Epithelial cell of proximal tubule (primary cell): ENCODE results near the gene CLEC16A. TPM values are rescaled to one million over a fixed set of nuclear protein-coding genes. Genes with fewer than 3 reads are reported as not detected.
"Not testable (repeated sequence)": the region's sequence is repeated elsewhere in the genome, so short reads cannot be mapped to it uniquely, and the experiment has no call there.

Experiments used
- DNase-seq: peaks from one replicate; pipeline ENCODE4 v3.0.0-alpha.2; 2011; ENCODE audit warnings: low read depth
- H3K4me3 ChIP-seq: 2 replicates; pipeline ENCODE4 v1.5.1; 2011; ENCODE audit warnings: low read depth, mild to moderate bottlenecking, low read length
- total RNA-seq: library from RNA; depleted of rRNA; stranded (reverse); fragments of >200 nt; gene quantifications from 2 replicates; pipeline ENCODE4 v1.2.3, GENCODE V29; 2015
- TF ChIP-seq, protein P1 (sequence below): conservative IDR thresholded peaks from 2 replicates; pipeline ENCODE4 v1.5.1; 2012; ENCODE audit warnings: low read depth, mild to moderate bottlenecking, low read length

The CLEC16A gene
- total RNA-seq, 1 donor from 2014 or later, result 15.6 TPM

DNA sequence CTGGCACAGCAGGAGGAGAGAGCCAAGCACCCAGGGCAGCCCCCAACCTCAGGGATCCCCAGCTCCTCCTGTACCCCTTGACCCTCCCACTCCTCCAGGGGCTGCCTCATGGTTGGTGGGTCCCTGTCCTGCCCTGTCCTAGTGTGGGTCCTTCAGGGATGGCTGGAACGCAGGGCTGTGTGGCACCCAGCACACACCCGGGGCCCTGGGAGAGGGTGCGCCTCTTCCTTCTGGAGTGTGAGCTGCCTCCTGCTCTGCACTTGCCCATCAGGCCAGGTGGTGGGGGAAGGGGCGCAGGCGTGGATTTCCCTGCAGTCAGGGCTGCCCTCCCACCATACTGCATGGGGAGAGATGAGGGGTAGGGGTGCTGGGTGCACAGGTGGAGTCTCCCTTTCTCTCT lies 269.0 kb downstream of the CLEC16A start:
- H3K4me3 ChIP-seq, result no peak overlapping the region
- TF ChIP-seq, protein P1, sequence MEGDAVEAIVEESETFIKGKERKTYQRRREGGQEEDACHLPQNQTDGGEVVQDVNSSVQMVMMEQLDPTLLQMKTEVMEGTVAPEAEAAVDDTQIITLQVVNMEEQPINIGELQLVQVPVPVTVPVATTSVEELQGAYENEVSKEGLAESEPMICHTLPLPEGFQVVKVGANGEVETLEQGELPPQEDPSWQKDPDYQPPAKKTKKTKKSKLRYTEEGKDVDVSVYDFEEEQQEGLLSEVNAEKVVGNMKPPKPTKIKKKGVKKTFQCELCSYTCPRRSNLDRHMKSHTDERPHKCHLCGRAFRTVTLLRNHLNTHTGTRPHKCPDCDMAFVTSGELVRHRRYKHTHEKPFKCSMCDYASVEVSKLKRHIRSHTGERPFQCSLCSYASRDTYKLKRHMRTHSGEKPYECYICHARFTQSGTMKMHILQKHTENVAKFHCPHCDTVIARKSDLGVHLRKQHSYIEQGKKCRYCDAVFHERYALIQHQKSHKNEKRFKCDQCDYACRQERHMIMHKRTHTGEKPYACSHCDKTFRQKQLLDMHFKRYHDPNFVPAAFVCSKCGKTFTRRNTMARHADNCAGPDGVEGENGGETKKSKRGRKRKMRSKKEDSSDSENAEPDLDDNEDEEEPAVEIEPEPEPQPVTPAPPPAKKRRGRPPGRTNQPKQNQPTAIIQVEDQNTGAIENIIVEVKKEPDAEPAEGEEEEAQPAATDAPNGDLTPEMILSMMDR, result no peak
- DNase-seq, result no peak

DNA sequence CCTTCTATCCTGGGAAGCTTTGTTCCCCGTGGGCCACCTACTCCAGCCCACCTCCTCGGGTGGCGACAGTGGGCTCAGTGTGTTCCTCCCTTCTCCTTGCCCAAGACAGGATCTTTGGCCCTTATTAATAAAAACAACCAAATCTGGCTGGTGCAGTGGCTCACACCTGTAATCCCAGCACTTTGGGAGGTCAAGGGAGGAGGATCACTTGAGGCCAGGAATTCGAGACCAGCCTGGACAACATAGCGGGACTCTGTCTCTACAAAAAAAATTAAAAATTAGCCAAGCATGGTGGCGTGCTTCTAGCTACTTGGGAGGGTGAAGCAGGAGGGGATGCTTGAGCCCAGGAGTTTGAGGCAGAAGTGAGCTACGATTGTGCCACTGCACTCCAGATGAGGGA lies 269.4 kb downstream of the CLEC16A start:
- TF ChIP-seq, protein P1, result no peak
- H3K4me3 ChIP-seq, result no peak overlapping the region
- no peak for DNase-seq

DNA sequence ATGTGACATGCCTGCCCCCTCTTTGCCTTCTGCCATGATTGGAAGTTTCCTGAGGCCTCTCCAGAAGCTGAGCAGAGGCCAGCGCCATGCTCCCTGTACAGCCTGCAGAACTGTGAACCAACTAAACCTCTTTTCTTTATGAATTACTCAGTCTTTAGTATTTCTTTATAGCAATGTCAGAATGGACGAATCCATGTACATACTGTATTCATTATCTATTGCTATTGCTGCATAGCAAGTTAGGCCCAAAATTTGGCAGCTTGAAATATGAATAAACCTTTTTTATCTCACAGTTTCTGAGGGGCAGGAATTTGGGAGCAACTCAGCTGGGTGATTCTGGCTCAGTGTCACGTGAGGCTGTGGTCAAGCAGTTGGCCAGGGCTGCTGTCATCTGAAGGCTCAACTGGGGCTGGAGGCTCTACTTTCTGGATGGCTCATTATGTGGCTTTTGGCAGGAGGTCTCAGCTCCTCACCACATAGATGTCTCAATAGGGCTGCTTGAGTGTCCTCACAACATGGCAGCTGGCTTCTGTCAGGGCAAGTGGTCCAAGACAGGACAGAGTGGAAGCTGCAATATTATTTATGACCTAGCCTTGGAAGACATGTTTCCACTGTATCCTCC lies 271.7 kb downstream of the CLEC16A start:
- TF ChIP-seq, protein P1, result no peak
- DNase-seq, result no peak
- no peak overlapping the region for H3K4me3 ChIP-seq

DNA sequence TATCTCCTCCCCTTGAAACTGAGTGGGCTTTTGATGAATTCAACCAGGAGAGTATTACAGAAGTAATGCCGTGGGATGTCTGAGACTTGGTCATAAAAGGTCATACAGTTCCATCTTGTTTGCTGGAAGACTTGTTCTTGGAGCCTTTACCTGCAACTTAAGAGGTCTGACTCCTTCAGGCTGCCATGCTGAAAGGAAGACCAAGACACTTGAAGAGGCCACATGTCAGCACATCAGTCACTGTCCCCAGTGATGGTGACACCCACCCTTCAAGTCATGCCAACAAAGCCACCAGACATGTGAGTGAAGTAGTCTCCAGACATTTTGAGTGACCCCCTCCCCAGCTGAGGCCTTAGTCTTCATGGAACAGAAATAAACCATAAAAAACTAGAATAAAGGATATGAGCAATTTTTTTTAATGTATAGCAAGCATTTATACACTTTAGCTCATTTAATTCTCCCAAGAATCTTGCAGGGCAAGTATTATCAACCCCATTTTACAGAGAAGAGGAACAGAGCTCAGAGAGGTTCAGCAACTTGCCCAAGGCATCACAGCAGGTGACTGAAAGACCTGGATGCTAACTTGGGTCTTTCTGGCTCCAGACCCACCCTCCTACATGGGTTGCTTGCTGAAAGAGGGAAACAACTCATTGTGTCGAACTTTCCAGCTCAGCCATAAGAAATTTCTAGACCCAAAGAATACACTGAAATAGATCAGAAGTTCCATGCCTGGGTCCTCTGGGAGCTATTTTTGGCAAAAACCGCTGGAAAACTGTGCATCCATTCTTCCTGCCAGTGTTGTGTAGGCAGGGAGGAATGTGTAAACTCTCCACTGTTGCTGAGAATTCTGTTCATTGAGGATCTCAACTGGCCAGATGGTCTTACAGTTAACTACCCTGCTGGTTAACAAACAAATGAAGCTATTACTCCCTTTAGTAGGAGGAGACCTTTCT lies 273.6 kb downstream of the CLEC16A start:
- TF ChIP-seq, protein P1, result no peak
- DNase-seq, result no peak
- no peak overlapping the region for H3K4me3 ChIP-seq

DNA sequence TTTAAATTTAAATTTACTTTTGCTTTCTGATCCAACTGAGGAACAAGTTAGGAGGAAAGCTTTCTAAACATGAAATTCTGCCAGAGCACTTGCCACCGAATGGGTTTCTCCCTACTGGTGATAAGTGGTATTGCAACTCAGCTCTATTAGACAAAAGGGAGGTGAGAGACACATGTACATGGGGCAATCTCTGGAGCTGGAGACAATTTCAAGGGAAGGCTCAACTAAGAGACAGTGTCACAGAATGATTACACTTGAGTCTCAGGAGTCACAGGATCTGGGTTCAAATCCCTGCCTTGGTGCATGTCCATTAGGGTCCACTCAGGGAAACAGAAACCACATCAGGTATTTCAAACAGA lies 274.2 kb downstream of the CLEC16A start:
- H3K4me3 ChIP-seq, result no peak overlapping the region
- TF ChIP-seq, protein P1, result peak; percentile 64
- no peak for DNase-seq

DNA sequence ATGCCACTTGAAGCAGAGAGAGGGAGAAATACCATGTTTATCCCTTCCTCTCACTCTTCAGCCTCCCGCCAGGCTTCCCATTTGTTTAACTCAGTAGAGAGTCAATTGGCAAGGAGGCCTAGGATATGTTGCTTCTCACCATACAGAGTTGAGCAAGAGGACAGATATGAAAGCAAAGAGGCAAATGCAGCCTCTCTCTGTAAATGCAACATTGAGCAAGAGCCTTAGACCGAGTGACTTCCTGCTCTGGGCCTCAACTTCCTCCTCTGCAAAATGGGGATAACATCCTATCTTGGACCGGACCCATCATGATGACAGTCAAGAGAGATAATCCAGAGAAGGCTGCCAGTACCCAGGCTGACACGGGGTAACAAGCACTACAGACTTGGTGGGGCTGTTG lies 274.8 kb downstream of the CLEC16A start:
- TF ChIP-seq, protein P1, result no peak
- DNase-seq, result no peak

DNA sequence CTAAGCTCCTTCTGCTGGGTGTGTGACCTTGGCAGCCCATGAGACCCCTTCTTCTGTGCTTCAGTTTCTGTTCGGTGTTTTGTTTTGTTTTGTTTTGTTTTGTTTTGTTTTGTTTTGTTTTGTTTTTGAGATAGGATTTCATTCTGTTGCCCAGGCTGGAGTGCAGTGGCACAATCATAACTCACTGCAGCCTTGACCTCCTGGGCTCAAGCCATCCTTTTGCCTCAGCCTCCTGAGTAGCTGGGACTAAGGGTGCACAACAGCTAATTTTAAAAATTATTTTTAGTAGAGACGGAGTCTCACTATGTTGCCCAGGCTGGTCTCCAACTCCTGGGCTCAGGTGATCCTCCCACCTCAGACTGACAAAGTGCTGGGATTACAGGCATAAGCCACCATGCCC lies 276.1 kb downstream of the CLEC16A start:
- H3K4me3 ChIP-seq, DNase-seq: not testable (repeated sequence)

More for the DNA sequence above, 274.8 kb downstream of the CLEC16A start:
- no peak overlapping the region for H3K4me3 ChIP-seq
